Fibroblast of peridontal ligament (primary cell): Measurements from ENCODE around the gene NAPSA.

ENCODE experiments used
- DNase-seq: peaks from one replicate; pipeline ENCODE4 v3.0.0-alpha.2; 2010; ENCODE audit errors: extremely low read depth

NAPSA gene

DNA sequence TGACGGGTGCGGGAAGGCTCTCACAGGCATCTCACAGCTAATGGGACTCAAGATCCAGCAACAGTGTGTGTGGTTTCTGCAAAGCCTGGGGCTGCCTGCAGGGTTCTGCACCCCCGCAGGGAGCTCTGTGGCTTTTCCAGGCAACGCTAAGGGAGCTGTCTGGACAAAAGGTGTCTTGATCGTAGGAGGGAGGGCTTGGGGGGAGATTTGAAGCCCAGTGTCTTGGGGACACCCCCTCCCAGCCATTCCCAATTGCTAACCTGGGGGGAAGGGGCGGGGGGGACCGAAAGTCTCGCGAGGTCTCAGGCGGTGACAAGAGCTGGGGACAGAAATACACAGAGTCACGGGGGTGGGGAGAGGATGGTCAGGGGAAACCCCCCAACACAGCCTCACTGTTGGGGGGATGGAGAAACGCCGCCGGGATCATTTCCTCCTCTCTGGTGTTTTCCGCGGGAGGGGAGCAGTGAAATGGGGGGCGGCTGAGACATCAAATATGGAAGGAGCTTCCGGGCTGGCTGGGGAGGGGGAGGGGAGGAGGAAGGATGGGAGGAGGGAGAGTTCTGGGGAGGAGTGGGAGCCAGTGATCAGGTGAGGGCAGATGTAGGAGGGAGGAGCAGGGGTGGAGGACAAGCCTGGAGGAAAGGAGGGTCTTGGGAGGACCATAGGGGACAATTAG lies 49.5 kb downstream of the NAPSA start:
- DNase-seq, result no peak

DNA sequence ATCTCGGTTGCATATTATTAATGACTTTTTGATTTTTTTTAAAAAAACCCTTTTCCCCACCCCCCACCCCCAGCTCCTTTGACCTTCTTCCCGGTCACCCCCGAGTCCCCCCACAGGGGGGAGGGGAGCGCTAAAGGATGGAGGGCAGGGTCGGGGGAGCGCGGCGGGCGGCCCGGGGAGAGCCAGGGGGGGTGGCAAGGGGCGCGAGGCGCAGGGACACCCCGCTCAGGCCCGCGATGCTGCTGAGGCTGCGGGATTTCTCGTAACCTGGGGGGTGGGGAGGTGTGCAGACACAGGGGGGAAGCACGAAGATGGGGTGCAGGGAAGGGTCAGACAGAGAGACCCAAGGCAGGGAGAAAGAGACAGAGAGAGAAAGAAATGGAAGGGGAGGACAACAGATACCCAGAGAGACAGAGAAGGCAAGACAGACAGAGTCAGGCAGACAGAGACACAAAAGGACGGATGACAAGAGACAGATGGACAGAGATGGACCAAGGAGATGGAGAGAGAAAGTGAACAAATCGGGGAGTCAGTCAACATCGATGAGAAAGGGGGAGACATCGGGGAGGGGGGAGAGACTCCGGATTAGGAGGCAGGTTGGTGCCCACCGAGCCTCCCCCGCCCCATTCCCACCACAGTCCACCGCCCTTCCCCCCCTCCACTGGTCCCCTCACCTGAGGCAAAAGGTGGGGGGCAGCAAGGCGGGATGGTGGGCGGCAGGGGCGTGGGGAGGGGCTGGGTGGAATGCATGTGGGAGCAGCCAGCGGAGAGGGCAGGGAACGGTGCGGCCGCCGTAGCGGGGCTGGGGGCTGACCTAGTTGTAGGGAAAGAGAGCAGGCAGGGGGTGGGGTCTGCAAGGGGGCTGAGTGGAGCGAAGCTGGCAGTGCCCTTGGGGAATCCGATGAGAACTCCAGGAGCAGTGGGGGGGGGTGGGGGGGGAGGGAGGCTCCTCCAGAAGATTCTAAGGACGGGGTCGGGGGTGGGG lies 50.4 kb downstream of the NAPSA start:
- DNase-seq, result no peak

DNA sequence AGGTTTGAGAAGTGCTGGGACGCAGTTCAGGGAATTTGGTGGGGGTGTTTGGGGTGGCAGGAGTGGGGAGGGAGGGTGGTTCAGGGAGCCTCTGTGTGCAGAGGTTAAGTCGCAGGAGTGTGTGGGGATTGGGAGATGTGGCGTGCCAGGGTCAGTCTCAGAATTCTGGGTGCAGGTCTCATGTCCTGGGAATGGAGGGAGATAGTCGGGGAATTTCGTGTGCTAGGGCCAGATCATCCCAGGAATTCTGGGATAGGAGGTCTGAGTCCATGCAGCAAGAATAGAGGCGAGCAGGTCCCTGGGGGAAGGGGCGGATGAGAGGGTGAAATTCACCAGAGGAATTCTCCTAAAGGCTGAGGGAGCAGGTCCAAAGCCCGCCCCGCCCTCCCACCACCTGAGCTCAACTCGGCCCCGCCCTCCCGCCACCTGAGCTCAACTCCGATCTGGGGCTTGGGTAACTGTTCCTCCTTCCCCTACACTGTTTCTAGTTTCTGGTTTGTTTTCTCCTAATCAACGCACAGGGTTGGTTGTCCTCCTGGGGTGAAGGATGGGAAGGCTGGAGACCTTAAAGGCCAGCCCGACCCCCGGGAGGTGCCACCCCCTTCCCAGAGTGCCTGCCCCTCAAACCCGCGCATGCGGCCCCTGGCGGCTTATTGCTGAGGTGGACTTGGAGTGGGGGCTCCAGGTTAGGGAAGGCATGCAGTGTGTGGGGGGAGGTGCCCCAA lies 51.5 kb downstream of the NAPSA start:
- DNase-seq, result no peak

DNA sequence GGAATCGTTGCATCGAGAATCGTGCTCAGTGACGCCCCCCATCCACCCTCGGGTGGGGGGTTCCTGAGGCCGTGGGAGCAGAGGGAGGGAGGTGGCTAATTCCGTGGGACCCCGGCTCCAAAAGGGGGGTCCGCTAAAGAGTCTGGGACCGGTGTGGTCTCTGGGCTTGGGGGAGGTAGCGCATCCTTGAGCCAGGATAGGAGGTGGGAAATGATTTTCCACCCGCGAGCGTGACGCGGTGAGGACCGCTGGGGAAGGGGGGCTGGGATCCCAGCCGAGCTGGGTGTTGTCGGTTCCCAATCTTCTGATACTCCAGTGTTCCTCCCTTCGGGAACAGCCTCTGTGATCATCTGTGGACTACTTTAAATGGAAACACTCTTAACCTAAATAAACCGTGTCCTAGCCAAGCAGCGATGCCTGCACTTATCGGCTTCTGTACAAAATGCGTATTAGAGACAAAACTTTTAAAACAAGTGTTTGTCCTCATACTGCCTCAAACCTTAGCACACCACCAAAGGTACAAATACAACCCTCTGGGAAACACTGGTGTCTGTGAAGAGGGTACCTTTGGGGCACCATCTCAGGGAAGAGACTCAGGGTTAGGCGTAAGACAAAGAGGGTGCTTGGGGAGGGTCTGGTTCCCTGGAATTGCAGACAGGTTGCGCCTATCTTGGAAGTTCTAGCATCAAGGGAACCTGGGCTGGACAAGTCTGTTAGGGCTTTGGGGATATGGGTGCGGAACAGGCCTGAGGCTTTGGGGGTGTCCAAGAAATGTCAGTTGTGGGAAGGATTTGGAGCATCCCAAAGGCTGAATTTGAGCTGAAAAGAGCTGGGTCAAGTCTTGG lies 52.2 kb downstream of the NAPSA start:
- DNase-seq, result no peak

DNA sequence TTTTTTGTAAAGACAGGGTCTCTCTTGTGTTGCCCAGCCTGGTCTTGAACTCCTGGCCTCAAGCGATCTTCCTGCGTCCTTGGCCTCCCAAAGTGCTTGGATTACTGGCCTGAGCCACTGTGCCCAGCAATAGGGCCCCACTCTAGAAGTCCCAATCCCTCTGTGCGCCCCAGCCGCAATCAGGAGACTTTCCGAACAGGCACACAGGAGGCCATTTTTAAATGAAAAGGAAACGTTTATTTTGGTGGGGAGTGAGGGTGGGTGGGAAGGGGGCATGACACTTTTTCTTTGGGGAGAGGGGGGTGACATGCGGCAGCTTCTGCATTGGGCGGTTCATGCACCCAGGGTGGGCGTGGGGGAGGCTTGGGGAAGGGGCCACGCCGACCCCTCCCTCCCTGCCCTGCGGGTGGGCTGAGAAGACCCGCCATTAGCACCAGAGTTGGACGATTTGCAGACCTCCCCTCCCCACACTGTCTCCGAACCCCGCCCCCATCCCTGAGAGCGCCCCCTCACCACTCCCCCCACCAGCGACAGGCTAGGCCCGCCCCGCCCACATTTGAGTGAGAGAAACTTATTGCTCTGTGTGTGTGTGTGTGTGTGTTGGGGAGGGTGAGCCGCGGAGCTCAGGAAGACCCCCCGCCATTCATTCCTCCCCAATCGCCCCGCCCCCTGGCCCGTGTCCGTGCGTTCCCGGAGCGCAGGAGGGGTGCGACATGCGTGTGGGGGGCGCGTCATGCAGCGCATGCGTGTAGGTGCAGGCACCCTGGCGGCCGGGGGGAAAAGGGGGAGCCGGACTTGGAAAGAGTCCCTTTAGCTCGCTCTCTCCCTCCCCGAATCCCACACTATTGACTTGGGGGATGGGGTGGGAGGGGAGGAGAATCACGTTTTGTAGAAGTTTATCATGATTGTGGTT lies 53.5 kb downstream of the NAPSA start:
- no peak for DNase-seq

DNA sequence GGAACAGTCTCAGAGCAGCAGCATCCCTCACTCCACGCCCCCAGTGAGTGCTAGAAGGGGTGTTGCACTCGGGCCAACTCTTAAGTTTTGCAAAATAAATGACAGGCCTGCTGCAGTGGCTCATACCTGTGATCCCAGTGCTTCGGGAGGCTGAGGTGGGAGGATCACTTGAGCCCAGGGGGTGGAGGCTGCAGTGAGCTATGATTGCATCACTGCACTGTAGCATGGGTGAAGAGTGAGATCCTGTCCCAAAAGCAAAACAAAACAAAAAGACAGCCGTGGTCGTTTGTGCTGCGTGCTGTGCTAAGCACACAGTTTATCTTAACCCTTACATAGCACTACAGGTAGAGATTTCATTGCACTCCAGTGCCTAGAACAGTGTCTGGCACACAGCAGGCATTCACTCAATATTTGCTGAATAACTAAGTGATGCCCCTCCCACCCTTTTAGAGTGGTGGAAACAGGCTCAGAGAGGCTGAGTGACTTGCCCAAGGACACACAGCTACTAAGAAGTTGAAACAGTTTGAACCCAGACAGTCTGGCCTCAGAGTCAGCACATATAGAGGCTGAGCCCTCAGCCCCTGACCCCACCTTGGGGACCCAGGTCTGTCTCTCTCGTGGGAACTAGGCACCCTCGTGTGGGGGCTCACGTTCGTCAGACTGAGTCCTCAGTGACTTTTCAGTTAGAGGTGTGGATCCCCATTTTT lies 54.5 kb downstream of the NAPSA start:
- no peak for DNase-seq

DNA sequence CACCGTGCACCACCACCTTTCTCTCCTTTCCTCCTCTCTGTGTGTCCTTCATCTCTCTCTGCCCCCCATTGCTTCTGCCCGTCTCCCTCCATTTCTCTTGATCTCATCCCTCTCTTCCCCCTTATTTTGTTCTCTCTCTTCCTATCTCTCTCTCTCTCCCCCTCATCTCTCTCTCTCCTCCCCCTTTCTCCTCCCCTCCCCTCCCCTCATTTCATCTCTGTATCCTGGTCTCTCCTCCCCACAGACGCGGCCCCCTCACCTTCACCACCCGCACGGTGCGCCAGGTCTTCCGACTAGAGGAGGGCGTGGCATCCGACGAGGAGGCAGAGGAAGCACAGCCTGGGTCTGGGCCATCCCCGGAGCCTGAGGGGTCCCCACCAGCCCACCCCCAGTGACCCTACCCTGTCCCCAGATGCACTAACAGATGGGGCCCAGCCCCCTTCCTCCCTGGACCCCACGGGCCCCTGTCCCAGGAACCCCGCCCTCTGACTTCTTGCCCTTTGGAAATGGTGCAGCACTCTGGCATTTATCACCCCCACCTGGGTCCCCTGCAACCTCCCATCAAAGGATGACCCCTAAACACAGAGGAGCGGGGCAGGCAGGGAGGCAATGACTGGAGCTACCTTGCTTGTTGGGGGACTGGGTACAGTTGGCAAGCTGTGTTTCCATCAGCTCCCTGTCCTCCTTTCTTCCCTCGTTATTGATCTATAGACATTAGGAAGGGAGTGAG lies 55.9 kb downstream of the NAPSA start:
- DNase-seq, result no peak

DNA sequence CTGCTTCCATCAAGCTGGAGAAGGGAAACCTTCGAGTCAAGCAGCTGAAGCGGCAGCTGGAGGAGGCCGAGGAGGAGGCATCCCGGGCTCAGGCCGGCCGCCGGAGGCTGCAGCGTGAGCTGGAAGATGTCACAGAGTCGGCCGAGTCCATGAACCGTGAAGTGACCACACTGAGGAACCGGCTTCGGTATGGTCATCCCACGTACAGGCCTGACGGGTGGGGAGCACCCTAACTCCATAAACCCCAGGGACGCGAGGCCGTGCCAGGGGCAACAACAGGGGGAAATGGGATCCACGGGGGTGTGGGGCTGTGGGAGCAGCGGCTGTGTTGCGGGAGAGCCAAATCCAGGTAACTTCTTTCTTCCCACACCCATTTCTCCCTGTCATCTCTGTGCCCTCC lies 56.4 kb downstream of the NAPSA start:
- DNase-seq, result no peak
